Esophagus muscularis mucosa (tissue), 3 donors: ENCODE data around the gene UBD.

Source experiments
- POLR2AphosphoS5 ChIP-seq, 2 donors: sonication (generic); formaldehyde crosslinking; IDR thresholded peaks; one replicate each; pipeline ENCODE4 v1.6.1; 2017; ENCODE audit warnings: antibody characterized with exemption in 2 of 2
- TF ChIP-seq, protein P1 (sequence below), 3 experiments: fragments of 200-600 bp in 2 of 3; fragments of 450-650 bp in 1 of 3; sonication (generic) in 2 of 3; IDR thresholded peaks; one replicate each; pipeline ENCODE4 v1.5.1; 2017 to 2019; ENCODE audit warnings: antibody characterized with exemption in 3 of 3, mild to moderate bottlenecking in 2 of 3, moderate library complexity in 1 of 3

GRCh38 chr6:29527126-29527525 lies 32.4 kb downstream of the UBD start:
- TF ChIP-seq, protein P1, sequence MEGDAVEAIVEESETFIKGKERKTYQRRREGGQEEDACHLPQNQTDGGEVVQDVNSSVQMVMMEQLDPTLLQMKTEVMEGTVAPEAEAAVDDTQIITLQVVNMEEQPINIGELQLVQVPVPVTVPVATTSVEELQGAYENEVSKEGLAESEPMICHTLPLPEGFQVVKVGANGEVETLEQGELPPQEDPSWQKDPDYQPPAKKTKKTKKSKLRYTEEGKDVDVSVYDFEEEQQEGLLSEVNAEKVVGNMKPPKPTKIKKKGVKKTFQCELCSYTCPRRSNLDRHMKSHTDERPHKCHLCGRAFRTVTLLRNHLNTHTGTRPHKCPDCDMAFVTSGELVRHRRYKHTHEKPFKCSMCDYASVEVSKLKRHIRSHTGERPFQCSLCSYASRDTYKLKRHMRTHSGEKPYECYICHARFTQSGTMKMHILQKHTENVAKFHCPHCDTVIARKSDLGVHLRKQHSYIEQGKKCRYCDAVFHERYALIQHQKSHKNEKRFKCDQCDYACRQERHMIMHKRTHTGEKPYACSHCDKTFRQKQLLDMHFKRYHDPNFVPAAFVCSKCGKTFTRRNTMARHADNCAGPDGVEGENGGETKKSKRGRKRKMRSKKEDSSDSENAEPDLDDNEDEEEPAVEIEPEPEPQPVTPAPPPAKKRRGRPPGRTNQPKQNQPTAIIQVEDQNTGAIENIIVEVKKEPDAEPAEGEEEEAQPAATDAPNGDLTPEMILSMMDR (IDR thresholded peaks at IDR 0.05) = no peak
- no peak for TF ChIP-seq POLR2AphosphoS5 (IDR thresholded peaks at IDR 0.05)
